ENCODE data around the gene ERC2.
A peak's percentile ranks its signal among the peaks of the same experiment; 100 is the strongest.

Gene ERC2

DNA sequence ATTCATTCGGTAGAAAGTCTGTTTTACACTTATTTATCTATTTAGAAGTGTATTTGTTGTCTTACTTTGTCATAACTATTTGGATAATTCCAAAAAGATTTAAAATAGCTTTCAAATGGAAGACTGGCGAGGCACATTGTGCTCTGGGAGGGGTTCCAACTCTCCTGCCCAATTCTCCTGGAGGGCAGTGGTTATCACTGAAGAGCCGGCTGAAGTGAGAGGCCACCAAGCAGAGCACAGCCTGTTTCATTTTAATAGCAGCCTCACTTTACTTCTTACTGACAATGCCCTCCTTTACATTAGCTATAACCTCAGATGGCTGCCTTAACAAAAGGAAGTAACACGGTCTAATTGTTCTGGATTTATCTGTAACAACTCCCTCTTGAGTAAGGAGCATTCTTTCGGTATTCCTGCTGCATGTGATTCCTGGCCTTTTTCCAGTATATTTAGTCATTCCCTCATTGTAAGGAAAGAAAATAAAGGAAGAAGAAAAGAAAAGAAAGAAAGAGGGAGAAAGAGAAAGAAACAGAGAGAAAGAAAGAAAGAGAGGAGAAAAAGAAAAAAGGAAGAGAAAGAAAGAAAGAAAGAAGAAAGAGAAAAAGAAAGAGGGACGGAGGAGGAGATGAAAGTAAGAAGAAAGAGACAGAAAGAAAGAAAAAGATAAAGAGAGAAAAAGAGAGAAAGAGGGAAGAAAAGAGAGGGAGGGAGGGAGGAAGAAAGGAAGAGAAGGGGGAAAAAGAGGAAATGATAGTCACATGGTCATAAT, 641.4 kb downstream of the ERC2 start:
- peak; percentile 13 for DNase-seq (ENCODE audit: low spot score)

DNA sequence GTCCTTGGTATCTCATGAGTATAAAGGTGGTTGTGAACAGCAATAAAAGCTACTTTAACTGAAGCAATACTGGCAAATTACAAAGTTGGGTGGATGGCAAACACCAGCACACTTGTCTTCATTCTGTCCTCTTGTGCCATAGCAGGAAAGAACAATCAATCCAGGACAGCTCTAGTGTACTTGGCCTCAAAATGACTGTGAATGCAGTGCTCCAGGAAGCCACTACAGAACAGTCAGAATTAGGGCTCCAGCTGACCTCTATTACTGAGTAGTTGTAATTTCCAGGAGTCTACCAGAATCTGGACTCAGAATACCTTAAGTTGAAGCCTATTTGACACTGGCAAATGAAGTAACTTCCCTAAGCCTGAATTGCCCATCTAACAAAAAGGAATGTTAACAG, 642.2 kb downstream of the ERC2 start:
- no peak for DNase-seq (ENCODE audit: low spot score)

DNA sequence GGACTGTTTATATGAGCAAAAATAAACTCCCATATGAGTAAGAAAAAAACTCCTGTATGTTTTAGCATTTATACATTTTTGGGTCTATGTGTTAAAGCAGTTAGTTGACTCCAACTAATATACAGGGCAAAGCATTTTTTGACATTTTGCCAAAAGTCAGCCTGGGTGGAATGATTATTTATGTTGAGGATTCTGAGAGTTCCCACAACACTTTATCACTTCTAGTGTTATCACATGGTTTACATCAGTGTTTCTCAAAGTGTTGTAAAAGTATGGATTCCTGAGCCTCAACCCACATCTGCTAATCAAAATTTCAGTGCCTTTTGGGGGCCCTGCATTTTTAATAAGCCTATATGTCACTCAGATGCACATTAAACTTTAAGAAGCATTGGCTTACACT, 643.9 kb downstream of the ERC2 start:
- no peak for DNase-seq (ENCODE audit: low spot score)

DNA sequence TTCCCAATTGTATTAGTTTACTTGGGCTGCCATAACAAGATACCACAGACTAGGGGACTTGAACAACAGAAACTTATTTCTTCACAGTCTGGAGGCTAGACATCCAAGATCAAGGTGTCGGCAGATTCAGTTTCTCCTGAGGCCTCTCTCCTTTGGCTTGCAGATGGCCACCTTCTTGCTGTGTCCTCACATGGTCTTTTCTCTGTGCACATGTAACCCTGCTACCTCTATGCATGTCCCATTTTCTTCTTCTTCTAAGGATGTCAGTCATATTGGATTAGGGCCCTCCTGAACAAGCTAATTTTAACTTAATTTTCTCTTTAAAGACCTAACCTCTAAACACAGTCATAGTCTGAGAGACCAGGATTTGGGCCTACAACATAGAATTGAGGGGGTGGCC, 644.4 kb downstream of the ERC2 start:
- DNase-seq (ENCODE audit: low spot score) = no peak

DNA sequence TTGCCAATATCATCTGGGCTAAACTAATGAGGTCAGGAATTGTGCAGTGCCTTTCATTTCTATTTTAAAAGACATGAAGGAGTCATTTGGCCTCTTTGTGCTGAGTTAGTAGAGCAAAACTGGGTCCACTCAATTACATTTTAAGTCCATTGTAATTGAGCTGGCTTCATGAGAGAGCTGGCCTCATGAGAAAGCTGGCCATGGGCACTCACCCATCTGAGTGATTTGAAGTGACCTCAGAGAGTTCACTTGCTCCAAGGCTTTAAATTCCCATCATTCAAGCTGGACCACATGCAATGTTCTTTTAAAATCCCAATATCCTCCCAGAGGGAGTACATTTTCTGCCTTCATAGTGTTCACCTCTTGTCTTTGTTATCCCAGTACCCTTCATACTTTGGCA, 645.3 kb downstream of the ERC2 start:
- DNase-seq (ENCODE audit: low spot score) = no peak

DNA sequence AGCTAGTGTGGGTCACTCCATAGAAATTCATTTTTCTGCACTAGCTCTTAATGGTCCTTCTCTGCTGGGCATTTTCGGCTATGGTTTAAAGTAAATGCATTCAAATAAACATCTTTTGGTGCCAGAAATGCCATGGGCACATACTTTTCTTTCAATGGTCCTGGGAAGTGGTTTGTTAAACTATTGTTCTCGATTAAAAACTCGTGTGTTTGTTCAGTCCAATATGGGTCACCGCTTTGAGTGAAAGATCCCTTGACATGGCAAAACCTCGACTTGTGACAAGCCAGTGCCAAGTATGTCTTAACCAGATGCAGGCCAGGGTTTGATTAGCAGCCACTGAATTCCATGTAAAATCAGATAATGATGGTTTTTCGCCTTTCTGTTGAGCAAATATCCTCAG, 649.3 kb downstream of the ERC2 start:
- no peak for DNase-seq (ENCODE audit: low spot score)

DNA sequence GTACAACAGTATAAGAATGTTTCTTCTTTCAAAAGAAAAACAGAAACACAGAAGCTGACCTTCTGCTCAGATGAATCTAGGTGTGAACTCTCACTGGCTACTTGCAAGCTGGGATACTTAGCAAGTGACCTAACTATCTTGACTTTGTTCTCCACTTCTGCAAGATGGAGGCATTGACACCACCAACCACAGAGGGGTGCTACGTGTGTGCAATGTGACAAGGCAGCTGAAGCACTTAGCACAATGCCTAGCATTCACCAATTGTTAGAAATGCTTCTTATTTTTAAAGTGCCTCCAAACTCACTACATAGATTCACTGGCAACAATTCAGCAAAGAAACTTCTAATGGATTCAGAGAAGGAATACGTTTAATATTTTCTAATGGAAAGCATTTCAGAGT, 649.8 kb downstream of the ERC2 start:
- no peak for DNase-seq (ENCODE audit: low spot score)

DNA sequence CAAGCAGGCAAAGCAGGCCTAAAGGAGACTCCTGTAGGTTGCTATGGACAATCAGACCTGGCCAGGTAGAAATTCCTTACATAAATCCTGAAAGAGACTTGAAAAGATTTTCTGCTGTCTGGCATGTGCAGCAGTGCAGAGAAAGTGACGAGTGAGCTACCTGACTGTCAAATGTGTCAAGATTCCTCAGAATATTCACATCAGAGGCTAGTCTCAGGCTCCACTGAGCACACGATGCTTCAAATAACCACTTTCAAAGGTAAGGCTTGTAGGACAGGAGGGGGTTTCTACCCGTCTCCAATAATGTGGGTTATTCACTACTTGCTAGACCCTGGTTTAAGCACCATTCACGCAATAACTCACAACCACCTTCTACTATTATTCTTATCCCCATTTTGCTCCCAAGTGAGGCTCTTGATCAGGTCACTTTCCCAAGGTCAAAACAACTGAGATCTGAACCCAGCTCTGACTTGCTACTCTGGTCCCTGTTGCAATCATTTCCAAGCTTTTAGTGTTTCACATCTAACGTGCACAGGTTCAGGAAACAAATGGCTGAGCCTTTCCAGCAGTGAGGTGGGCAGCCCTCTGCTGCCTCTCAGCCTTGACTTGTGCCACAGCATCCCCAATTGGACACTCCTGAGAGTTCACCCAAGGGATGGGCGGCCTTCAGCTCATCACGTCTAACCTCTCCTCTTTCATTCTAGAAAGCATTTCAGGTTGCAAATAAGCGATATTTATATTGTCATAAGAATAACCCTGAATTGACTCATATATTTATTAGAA, 651.3 kb downstream of the ERC2 start:
- no peak for DNase-seq (ENCODE audit: low spot score)

DNA sequence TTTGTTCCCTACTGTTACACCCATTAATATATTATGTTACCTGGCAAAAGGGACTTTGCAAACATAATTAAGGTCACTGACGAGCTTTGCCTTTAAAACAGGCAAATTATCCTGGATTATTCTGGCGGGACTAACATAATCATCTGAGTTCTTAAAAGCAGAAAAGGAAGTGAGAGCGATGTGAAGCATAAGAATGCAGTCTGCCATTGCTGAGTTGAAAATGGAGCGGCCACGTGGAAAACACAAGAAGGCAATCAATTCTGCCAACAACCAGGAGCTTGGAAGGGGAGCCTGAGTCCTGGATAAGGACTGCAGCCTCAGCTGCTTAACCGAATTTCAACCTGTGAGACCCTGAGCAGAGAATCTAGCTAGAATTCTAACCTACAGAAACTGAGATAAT, 653.0 kb downstream of the ERC2 start:
- DNase-seq (ENCODE audit: low spot score) = no peak

DNA sequence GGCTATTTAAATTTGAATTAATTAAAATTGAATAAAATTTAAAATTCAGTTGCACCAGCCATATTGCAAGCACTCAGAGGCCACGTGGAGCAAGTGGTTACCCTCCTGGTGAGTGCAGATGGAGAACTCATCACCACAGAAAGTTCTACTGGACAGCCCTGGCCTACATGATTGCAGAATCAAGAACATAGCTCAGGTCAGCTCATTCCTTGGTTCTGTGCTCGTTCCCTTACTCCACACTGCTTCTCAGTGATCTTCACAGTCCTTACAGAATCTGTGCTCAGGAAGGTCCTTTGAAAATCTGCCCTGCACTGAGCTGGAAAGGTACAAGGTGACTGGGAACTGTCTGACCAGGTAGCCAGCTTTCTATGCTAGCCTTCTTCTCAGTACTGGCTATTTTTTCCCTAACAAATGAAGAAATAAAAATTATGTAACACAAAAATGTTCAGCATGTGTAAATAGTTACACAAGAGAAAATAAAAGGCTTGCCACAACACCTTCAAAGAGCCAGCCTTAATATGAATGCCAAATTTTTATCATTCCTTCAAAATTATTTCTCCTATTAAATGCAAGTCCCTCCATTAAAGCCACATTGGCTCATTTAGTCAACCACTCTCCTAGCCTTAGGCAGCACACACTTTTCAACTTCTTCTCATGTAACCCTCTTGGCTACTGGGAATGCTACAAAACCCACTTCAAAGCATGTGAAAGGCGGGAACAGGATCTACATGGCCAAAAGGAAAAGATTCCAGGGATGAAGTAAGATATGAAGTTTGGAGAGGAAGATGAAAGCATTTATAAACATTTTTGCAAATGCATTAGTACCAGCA, 654.8 kb downstream of the ERC2 start:
- no peak for DNase-seq (ENCODE audit: low spot score)

DNA sequence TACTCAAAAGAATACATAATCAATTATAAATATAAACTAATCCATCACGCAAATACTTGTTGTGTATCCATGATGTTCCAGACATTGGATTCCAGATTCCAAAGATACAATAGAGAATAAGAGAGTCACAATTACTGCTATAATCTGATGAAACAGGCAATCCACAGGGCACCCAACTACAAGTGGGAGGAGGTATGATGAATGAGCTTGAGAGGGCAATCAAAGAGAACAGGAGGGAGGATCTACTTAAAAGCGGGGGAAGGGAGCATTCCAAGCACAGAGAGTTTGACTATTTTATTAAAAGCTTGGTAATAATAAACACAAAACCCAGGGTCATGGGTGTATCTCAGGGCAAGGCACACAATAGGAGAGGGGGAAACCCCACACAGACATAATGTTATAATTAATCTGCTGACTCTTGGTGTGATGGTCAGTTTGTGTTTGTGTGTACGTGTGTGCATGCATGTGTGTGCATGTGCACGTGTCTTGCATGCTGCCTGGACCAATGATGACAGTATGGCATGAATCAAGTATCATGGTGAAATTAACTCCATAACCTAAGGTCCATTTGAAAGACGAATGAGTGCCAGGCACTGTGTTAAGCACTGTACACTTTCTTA, 655.8 kb downstream of the ERC2 start:
- no peak for DNase-seq (ENCODE audit: low spot score)

DNA sequence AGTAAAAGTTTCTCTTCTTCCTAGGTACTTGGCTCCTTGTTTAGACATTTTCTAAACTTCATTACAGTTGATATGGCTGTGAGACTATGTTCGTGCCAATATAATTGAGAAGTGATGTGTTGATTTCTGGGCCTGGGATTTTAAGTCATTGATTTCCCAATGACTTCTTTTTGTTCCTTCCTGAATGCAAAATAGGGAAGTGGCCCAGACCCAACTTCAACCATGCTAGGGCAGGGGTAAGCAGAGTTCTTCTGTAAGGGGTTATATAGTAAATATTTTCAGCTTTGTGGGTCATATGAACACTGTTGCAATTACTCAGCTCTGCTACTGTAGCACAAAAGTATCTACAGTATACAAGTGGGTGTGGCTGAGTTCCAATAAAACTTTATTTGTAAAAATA, 661.1 kb downstream of the ERC2 start:
- no peak for DNase-seq (ENCODE audit: low spot score)

DNA sequence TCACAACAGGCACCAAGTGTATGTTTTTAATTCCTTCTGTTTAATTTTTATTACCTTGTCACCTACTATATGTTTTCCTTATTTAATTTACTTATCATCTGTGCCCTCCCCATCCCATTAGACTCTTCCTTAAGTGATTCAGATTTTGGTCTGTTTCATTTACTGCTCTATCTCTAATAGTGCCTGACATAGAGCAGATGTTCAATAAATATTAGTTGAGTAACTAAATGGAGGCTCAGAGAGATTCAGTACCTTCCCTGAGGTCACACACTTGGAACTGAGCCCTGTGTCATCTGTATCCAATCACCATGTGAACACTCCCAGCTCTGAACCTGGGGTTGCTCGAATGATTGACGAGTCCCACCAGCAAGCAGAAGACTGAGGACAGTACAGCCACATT, 663.1 kb downstream of the ERC2 start:
- no peak for DNase-seq (ENCODE audit: low spot score)

DNA sequence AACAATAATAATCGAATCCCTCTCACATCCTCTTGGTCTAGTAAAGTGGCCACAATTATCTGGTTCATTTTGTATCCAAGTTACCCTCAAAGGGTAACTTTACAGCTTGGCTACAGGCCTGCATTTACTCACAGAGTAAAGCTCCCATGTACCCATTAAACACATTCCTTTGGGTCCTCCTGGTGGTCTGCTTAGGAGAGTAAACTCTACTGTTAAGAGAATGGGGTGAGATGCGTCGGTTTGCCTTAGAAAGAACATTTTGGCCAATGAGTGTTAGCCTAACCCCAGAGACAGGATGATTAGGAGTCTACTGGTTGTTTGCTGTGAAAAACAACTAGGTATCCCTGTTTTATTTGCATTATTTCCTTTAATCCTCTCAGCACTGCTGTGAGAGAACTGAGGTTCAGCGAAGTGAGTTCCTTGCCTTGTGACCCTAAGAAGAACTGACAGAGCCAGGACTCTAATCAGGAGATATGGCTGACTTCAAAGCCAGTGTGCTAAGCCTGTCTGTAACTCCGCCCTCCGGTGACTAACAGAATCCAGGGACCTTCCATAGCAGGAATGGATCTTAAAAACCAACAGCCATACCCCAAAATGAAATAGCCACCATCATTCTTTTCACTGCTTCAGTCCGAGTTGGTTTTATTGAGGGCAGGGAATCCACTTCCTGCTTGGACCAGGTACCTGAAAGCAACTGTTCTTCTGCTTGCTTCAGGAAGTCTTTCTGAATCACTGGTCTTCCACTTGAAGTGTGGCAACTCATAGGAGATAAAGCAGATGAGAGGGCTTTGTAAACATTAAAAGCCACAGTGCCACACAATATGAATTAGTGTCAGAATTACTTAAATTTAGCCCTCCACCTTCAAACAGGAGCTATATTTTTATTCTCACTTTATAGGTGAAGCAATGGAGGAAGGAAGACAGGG, 663.8 kb downstream of the ERC2 start:
- no peak for DNase-seq (ENCODE audit: low spot score)

DNA sequence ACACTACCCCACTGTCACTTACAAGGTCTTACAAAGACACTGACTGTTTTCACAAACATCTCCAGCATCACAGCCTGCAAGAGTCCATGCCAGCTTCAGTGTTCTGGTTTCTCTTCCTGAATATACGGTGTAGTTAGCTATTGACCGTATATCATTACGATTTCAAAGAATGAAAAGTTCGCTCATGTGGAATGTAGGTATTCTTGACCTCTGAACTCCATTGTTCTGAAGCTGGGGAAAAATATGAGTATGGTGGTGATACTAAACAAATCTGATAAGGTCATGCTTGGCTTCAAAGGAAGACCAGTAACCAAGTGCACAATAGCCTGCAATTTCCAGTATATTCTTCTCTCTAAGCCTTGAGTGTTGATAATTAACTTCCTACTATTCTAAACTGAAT, 665.5 kb downstream of the ERC2 start:
- no peak for DNase-seq (ENCODE audit: low spot score)

DNA sequence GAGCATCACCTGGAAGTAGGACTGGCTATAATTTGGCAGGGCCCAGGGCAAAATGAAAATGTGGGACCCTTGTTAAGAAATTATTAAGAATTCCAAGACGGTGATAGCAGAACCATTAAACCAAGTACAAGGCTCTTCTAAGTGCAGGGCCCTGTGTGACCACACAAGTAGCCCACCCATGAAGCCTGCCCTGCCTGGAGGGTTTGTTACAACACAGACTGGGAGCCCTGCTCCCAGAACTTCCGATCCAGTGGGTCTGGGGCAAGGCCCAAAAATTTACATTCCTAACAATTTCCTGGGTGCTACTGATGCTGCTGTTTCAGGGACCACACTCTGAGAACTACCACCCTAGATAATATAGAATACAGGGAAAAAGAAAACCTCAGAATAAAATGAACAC, 666.6 kb downstream of the ERC2 start:
- no peak for DNase-seq (ENCODE audit: low spot score)

DNA sequence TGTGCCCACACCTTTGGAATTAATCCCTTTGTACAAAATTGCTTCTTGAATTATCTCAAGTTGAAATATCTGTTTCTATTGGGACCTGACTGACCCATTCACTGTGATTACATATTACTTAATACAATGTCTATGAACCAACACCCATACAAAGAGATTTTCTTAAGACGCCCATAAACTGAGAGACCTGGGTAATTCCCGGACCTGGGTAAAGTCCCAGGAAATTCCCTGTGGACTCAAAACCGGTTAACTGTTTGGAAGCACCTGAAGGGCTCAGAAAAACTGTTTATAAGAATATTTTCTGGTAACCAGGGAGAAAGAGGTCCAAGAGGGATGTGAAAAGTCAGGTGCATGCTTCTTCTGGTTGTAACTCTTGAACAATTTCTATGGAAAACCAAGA, 667.2 kb downstream of the ERC2 start:
- no peak for DNase-seq (ENCODE audit: low spot score)

DNA sequence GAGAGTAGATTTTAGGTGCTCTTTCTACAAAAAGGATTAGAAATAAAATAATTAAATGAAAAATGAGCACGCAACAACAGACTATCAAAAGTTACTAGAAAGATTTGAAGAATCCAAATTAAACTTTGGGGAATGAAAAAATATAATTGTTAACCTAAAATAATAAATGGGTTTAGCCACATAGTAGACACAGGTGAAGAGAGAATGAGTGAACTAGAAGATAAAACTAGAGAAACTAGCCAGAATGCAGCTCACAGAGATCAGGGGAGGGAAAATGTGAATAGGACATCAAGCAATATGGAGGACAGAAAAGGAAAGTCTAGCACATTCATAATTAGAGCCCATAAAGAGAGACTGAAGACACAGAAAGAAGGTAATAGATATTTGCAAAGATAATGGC, 670.5 kb downstream of the ERC2 start:
- no peak for DNase-seq (ENCODE audit: low spot score)

DNA sequence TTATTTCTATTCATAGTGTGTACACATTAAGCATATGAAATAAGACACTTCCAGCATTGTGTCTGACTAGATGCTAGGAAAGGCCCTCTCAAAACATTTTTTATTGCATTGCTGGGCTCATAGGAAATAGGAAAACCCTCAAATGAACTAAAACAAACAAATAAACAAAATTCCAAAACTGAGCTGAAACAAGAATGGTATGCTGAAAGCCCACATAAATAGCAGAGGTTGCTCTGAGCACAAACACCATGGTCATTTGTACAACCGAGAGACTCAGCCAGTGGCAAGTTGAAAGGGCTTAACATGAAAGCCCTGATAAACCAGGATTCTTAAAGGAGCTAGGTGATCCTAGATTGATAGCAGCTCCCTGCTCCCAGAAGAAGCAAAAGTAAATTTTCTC, 671.2 kb downstream of the ERC2 start:
- DNase-seq (ENCODE audit: low spot score) = no peak

DNA sequence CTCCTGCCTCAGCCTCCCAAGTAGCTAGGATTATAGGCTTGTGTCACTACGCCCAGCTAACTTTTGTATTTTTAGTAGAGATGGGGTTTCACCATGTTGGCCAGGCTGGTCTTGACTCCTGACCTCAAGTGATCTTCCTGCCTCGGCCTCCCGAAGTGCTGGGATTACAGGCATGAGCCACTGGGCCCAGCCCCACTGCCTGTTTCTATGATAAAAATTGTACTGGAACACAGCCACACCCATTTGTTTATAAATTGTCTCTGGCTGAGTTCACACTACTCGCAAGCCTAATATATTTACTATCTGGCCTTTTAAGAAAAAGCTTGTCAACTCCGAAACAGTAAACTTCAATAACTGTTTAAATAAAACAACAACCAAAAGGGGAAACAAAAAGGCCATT, 671.7 kb downstream of the ERC2 start:
- DNase-seq (ENCODE audit: low spot score) = no peak

DNA sequence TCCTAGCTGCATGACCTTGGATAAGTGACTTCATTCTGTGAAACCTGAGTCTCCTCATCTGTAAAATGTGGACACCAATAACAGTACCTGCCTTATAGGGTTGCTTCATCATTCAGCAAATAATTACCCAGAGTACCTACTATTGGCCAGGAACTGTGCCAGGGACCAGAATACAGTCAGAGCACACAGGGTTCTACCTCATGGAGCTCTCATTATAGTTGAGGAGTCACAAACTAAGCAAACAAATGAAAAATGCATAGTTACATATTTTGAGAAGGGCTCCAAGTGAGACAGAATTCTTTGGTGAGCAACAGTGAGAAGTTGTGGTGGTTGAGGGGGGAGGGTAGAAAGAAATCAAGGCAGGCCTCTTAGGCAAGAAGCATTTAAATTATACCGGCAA, 672.5 kb downstream of the ERC2 start:
- no peak for DNase-seq (ENCODE audit: low spot score)

Data from cerebellar cortex (tissue), 1 donor.